K562 (cell line): Measurements from ENCODE around the gene MTLN. TPM values are rescaled to one million over a fixed set of nuclear protein-coding genes. Genes with fewer than 3 reads are reported as not detected.

ENCODE experiments used
- BHLHE40 ChIP-seq: IDR thresholded peaks from 2 replicates; pipeline ENCODE4 v1.6.1; 2011; ENCODE audit warnings: low read length, improper control_type of control experiment
- GTF2E2 ChIP-seq: fragments of 200-800 bp; sonication (Bioruptor generic); IDR thresholded peaks from 2 replicates; pipeline ENCODE4 v1.6.1; 2016; ENCODE audit warnings: missing genetic modification characterization, missing compliant biosample characterization
- HDAC8 ChIP-seq: fragments of 450-650 bp; IDR thresholded peaks from 2 replicates; pipeline ENCODE4 v1.6.1; 2016; ENCODE audit warnings: mild to moderate bottlenecking, missing genetic modification characterization, moderate library complexity, missing compliant biosample characterization
- MCM5 ChIP-seq: fragments of 450-650 bp; IDR thresholded peaks from 2 replicates; pipeline ENCODE4 v1.6.1; 2016; ENCODE audit warnings: low read depth
- PRMT5 ChIP-seq: sonication (generic); formaldehyde crosslinking; IDR thresholded peaks from 2 replicates; pipeline ENCODE4 v1.5.0; 2020; ENCODE audit warnings: missing genetic modification reagents
- SMARCA5 ChIP-seq: fragments of 450-650 bp; IDR thresholded peaks from 2 replicates; pipeline ENCODE4 v1.6.1; 2016
- TARDBP ChIP-seq: fragments of 450-650 bp; IDR thresholded peaks from 2 replicates; pipeline ENCODE4 v1.6.1; 2016
- TEAD1 ChIP-seq, 2 experiments: fragments of 450-650 bp in 1 of 2; sonication (generic) in 1 of 2; formaldehyde crosslinking; IDR thresholded peaks; 2 replicates each; pipeline versions ENCODE4 v1.4.0 to v1.8.0; 2020 to 2022; ENCODE audit warnings: mild to moderate bottlenecking in 2 of 2, missing genetic modification reagents in 1 of 2
- polyA plus RNA-seq, 8 experiments: library from polyadenylated mRNA; depleted of rRNA in 4 of 8; stranded (reverse) in 5 of 8; unstranded in 3 of 8; fragments of >200 nt; fragmentation: Nextera tagmentation in 2 of 8; fragmentation: Illumina TruSeq in 1 of 8; extraction: Ambion mirVana in 2 of 8; extraction: Trizol in 1 of 8; gene quantifications; 2 replicates each; pipeline versions ENCODE4 v1.2.1 to v1.2.3, GENCODE V29; 2011 to 2014; ENCODE audit warnings: inconsistent platforms in 1 of 8, missing spikeins in 1 of 8
- total RNA-seq, 7 experiments: library from RNA; depleted of rRNA in 6 of 7; stranded (reverse); fragments of >200 nt in 6 of 7; fragmentation: Illumina TruSeq in 2 of 7; extraction: Trizol in 2 of 7; gene quantifications; 2 replicates each; pipeline versions ENCODE4 v1.2.1 to v1.2.3, GENCODE V29; 2011 to 2021; ENCODE audit warnings: low replicate concordance in 1 of 7
- TF ChIP-seq, protein P1 (sequence below), 2 experiments: fragments of 450-650 bp; IDR thresholded peaks; 2 replicates each; pipeline ENCODE4 v1.6.1; 2016; ENCODE audit warnings: mild to moderate bottlenecking in 2 of 2, borderline replicate concordance in 1 of 2, low read depth in 1 of 2, moderate library complexity in 1 of 2
- TF ChIP-seq, protein P2 (sequence below): fragments of 450-650 bp; IDR thresholded peaks from 2 replicates; pipeline ENCODE4 v1.6.1; 2016; ENCODE audit warnings: low read depth

MTLN gene
- total and polyA plus RNA-seq, 9 of the 15 experiments (the other 6 are each of a cell fraction or from before 2014, with no cell fraction given): 7.3 to 129 (median 39.4) TPM

DNA sequence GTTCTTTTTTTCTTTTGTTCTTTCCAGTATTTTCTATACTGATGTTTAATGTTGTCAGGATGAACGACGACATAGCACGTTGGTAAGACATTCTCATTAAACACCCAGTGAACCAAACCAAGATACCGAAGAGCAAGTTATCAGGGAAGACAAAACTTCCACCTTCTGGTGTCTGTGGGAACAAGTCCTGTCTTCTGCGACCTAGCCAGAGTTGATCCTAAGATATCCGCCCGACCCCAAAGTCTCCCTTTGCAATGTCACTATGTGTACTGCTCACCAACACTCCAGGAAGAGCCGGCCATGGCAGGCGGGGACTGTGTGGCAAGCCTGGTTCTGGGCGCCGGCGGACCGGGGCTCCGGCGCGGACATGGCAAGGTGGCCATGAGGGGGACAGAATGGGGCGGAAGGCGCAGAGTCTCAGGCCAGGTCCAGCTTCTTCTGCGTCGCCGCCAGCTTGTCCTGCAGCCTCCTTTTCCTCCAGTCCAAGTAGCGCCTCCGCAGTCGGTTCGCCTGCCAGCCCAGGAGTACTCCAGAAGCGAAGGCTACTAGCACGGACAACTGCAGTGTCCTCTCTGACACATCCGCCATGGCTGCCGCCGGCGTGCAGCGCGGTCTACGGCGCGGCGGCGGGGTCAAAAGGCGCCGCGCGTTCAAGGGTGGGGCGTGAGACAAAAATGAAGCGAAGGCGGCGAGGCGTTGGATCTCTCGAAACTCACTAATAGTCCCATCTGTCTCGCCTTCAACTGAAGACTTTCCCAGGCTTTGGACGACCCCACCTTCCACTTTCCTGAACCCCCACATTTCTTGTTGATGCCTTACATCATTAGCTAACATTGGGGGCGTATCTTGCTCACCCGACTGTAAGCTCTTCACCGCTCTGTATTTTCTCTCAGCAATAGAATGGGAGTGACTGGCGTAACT lies at the start of gene MTLN (continued):
- TF ChIP-seq TEAD1 (CRISPR knock-in tag; IDR thresholded peaks at IDR 0.05) (0 out of 4 replicates have a peak, but pooled peaks of 1 of the 2 experiments have one; percentile 47), PRMT5 (CRISPR knock-in tag) (no peak), TARDBP (no peak), BHLHE40 (peak; percentile 63), MCM5 (no peak), SMARCA5 (0 out of 2 replicates have a peak, but pooled peaks have one; percentile 24), HDAC8 (tag) (0 out of 2 replicates have a peak, but pooled peaks have one; percentile 44), GTF2E2 (peak; percentile 48; the same call in 1 of the 2 replicates)
- TF ChIP-seq, protein P1, sequence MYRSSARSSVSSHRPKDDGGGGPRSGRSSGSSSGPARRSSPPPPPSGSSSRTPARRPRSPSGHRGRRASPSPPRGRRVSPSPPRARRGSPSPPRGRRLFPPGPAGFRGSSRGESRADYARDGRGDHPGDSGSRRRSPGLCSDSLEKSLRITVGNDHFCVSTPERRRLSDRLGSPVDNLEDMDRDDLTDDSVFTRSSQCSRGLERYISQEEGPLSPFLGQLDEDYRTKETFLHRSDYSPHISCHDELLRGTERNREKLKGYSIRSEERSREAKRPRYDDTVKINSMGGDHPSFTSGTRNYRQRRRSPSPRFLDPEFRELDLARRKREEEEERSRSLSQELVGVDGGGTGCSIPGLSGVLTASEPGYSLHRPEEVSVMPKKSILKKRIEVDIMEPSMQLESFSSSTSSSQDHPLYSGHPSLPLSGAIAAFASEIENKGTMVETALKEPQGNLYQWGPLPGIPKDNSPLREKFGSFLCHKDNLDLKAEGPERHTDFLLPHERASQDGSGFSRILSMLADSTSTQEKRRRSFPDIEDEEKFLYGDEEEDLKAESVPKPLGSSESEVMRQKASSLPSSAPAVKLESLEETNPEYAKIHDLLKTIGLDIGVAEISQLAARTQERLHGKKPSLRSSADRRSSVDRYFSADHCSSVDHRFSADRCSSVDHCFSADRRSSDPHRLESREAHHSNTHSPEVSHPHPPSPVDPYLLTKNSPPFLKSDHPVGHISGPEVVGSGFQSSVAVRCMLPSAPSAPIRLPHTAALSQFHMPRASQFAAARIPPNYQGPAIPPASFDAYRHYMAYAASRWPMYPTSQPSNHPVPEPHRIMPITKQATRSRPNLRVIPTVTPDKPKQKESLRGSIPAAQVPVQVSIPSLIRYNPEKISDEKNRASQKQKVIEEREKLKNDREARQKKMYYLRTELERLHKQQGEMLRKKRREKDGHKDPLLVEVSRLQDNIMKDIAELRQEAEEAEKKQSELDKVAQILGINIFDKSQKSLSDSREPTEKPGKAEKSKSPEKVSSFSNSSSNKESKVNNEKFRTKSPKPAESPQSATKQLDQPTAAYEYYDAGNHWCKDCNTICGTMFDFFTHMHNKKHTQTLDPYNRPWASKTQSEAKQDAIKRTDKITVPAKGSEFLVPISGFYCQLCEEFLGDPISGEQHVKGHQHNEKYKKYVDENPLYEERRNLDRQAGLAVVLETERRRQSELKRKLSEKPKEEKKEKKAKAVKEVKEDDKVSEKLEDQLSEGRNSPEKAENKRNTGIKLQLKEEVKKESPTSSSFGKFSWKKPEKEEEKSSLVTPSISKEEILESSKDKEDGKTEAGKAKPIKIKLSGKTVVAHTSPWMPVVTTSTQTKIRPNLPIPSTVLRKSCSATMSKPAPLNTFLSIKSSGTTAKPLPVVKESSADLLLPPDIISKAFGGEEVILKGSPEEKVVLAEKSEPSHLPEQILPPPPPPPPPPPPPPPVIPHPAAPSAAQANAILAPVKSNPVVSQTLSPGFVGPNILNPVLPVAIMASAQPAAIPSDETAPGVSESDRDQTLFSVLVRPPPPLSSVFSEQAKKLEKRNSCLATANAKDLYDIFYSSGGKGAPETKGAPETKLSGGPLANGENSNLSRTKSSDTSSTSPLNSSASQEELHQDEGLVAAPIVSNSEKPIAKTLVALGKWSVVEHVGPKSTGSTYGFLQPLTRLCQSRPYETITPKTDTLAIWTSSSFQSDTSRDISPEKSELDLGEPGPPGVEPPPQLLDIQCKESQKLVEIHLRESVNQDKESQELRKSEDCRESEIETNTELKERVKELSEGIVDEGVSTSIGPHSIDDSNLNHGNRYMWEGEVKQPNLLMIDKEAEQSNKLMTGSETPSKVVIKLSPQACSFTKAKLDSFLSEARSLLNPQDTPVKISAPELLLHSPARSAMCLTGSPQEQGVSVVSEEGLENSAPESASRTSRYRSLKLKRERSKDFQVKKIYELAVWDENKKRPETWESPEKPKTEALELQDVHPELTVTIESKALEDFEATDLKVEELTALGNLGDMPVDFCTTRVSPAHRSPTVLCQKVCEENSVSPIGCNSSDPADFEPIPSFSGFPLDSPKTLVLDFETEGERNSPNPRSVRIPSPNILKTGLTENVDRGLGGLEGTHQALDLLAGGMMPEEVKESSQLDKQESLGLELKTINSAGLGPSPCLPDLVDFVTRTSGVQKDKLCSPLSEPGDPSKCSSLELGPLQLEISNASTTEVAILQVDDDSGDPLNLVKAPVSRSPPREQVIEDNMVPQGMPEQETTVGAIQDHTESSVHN (IDR thresholded peaks at IDR 0.05; ENCODE audit: borderline replicate concordance in 1 of 2, low read depth in 1 of 2): no peak
- TF ChIP-seq, protein P2, sequence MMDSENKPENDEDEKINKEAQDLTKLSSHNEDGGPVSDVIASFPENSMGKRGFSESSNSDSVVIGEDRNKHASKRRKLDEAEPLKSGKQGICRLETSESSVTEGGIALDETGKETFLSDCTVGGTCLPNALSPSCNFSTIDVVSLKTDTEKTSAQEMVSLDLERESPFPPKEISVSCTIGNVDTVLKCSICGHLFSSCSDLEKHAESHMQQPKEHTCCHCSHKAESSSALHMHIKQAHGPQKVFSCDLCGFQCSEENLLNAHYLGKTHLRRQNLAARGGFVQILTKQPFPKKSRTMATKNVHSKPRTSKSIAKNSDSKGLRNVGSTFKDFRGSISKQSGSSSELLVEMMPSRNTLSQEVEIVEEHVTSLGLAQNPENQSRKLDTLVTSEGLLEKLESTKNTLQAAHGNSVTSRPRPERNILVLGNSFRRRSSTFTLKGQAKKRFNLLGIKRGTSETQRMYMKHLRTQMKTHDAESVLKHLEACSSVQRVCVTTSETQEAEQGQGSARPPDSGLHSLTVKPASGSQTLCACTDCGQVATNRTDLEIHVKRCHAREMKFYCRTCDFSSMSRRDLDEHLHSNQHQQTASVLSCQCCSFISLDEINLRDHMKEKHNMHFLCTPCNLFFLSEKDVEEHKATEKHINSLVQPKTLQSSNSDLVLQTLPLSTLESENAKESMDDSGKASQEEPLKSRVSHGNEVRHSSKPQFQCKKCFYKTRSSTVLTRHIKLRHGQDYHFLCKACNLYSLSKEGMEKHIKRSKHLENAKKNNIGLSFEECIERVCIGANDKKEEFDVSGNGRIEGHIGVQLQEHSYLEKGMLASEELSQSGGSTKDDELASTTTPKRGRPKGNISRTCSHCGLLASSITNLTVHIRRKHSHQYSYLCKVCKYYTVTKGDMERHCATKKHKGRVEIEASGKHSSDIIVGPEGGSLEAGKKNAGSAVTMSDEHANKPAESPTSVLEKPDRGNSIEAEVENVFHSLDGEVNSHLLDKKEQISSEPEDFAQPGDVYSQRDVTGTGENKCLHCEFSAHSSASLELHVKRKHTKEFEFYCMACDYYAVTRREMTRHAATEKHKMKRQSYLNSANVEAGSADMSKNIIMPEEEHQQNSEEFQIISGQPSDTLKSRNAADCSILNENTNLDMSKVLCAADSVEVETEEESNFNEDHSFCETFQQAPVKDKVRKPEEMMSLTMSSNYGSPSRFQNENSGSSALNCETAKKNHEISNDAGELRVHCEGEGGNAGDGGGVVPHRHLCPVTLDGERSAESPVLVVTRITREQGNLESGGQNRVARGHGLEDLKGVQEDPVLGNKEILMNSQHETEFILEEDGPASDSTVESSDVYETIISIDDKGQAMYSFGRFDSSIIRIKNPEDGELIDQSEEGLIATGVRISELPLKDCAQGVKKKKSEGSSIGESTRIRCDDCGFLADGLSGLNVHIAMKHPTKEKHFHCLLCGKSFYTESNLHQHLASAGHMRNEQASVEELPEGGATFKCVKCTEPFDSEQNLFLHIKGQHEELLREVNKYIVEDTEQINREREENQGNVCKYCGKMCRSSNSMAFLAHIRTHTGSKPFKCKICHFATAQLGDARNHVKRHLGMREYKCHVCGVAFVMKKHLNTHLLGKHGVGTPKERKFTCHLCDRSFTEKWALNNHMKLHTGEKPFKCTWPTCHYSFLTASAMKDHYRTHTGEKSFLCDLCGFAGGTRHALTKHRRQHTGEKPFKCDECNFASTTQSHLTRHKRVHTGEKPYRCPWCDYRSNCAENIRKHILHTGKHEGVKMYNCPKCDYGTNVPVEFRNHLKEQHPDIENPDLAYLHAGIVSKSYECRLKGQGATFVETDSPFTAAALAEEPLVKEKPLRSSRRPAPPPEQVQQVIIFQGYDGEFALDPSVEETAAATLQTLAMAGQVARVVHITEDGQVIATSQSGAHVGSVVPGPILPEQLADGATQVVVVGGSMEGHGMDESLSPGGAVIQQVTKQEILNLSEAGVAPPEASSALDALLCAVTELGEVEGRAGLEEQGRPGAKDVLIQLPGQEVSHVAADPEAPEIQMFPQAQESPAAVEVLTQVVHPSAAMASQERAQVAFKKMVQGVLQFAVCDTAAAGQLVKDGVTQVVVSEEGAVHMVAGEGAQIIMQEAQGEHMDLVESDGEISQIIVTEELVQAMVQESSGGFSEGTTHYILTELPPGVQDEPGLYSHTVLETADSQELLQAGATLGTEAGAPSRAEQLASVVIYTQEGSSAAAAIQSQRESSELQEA: peak; percentile 96
